ENCODE measurements around the gene DDAH1.
"Not testable (repeated sequence)": the region's sequence is repeated elsewhere in the genome, so short reads cannot be mapped to it uniquely, and the experiment has no call there.

The DDAH1 gene

GRCh38 chr1:85465099-85465785, at the start of gene DDAH1:
Gene DDAH1 (minus strand): TSS chr1:85465159. CDS start chr1:85465045, 114 bp downstream.
- DNase-seq: peak in 8 of 14 donors; percentile 47 to 86 (median 63)

DNA sequence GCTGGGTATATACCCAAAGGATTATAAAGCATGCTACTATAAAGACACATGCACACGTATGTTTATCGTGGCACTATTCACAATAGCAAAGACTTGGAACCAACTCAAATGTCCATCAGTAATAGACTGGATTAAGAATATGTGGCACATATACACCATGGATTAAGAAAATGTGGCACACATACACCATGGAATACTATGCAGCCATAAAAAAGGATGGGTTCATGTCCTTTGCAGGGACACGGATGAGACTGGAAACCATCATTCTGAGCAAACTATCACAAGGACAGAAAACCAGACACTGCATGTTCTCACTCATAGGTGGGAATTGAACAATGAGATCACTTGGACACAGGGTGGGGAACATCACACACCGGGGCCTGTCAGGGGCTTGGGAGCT, 49.0 kb upstream of the DDAH1 start:
- not testable (repeated sequence) for DNase-seq

DNA sequence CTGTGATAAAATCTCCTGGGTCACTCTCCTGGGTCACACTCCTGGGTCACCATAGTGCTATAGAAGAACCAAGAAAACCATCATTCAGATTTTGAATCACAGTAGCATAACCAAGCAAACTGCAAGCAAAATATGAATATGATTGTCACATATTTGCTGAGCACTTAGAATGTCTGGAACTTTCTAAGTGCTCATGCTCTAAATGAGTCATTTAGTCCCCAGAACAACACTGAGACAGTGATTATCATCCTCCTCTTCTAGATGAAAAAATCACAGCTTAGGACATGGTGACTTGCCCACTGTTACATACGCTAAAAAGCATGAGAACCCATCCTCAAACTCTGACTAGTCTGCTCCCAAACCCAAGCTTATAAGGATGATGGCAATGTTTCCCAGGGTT, 39.5 kb upstream of the DDAH1 start:
- no peak for DNase-seq

- peak in 1 of 14 donors; percentile 5 for DNase-seq
Measured at GRCh38 chr1:85502625-85503083, 37.7 kb upstream of the DDAH1 start.

DNA sequence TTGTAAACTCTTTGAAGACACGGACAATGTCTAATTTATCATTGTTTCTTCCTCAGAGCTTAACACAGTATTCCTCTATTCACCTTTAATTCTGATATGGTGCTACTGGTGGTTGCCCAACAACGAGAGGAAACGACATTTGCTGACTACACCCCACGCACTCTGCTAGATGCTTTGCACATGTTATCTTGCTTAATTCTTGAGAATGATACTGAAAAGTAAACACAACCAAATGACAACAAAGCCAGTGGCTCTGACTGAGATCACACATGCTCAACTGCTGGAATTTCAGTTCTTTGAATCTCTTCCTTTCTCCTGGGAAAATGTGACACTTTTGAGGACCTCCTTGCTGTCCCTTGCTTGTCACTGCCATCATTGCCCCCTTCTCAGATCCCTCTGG, 37.2 kb upstream of the DDAH1 start:
- DNase-seq: no peak

DNA sequence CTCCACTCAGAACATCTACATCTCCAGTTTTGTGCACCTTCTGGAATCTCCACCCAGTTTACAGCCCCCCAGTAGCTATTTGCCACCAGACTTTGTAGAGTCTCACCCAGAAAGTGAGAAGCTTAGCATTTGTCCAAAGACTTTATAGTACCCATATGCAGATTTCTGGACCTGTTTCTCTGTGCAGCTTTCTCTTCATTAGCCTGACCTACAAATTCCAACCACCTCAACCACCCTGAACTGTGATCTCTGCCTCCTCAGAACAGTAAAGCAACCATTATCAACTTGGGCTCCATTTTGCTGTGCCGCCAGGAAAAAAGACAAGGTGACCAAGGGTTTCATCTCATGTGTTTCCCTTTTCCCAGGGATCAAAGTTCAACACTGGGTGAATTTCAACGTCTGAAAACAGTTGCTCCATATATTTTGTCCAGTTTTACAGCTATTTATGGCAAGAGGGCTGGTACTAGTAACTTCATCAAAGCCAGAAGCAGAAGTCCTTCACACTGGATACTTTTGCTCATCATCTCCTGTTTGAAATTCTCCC, 36.5 kb upstream of the DDAH1 start:
- no peak for DNase-seq

- no peak for DNase-seq
Measured at GRCh38 chr1:85496941-85497582, 32.1 kb upstream of the DDAH1 start.

GRCh38 chr1:85495556-85495955, 30.6 kb upstream of the DDAH1 start:
- no peak for DNase-seq

DNA sequence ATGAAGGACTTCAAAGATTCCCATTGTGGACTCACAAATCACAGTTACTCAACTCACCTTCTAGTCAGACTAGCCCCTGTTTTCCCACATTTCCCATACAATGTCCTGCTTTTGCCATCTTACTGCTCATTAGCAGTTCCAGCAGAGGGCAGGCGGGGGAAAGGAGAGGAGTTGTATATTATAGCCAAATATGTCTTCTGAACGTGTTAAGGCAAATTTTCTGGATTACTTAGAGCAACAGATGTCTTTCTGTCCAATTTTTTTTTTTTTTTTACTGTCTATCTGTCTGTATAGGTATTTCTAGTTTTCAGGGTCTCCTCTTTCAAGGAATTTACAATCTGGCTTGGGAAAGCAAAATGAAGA, 29.9 kb upstream of the DDAH1 start:
- DNase-seq: no peak

- no peak for DNase-seq
Measured at GRCh38 chr1:85494074-85494903, 29.3 kb upstream of the DDAH1 start.

GRCh38 chr1:85490270-85490985, 25.5 kb upstream of the DDAH1 start:
- no peak for DNase-seq

- no peak for DNase-seq
Measured at GRCh38 chr1:85488126-85488525, 23.2 kb upstream of the DDAH1 start.

DNA sequence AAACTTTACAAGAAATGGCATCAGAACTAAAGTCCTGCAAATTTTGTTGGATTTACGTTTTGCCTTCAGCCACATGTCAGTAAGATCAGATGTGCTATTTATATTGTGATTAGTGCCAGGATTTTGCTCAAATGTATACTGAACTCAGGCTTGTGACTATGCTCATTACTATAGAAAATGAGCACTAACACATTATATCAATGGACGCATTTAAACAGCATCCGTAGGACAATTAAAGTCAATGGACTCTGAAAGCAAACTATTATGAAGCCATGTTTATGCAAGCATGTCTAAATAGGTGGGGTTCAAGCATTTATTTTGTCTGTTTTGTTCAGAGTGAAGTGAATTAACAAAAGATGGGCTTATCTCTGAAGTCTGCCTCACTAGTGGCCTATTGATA, 20.6 kb upstream of the DDAH1 start:
- no peak for DNase-seq

DNA sequence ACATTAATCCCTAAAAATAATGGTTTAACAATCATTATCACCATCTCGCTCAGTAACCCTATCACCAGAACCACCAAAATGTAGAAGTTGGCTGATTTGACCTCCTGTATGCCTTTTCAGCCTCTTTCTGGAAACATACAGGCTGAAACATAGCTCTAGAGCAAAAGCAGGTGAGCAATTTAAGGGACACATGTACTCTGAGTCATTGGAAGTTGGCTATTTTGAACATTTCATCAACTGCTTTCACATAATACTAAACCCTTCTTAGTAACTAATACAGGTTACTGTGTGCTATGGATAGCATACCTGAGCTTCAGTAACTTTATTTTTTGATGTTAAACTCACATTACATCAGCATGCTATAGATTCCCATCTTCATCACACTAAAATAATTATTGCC, 19.8 kb upstream of the DDAH1 start:
- no peak for DNase-seq

GRCh38 chr1:85484264-85484663, 19.3 kb upstream of the DDAH1 start:
- DNase-seq: no peak

- no peak for DNase-seq
Measured at GRCh38 chr1:85481688-85482087, 16.7 kb upstream of the DDAH1 start.

- DNase-seq: no peak
Measured at GRCh38 chr1:85480566-85480965, 15.6 kb upstream of the DDAH1 start.

- DNase-seq: no peak
Measured at GRCh38 chr1:85479491-85479890, 14.5 kb upstream of the DDAH1 start.

- no peak for DNase-seq
Measured at GRCh38 chr1:85478366-85478765, 13.4 kb upstream of the DDAH1 start.

DNA sequence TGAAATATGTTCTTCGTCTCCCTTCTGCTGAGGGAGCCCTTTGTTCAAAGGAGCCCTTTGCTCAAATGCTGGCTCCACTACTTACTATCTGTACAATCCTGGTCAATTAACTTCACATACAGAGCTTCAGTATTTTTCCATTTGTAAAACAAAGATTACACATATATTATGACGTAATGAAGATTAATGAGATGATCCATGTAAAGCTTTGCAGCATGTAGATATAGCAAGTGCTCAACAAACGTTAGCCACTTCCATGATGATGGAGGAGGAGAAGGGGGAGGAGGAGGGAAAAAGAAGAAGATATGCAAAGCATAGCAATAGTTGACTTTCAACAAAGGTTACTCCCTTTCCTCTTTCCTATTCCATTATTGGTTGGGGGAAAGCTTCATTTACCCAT, 10.1 kb upstream of the DDAH1 start:
- DNase-seq: no peak

DNA sequence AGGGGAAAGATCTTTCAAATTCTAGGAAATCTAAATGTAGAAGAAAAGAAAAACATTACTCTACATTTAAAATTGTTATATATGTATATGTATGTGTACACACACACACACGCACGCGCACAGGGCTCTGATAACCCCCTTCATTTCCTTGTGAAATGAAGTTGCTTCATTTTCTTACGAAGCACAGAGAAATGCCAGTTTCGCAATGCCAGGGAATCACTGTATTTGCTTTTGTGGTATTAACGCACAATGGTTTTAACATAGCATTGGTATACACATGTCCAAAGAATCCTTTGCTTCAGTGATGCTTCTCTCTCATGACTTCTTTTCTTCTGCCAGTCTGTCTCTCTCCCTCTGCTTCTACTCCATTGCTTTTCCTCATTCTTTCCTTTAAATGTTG, 8.4 kb upstream of the DDAH1 start:
- no peak for DNase-seq

DNA sequence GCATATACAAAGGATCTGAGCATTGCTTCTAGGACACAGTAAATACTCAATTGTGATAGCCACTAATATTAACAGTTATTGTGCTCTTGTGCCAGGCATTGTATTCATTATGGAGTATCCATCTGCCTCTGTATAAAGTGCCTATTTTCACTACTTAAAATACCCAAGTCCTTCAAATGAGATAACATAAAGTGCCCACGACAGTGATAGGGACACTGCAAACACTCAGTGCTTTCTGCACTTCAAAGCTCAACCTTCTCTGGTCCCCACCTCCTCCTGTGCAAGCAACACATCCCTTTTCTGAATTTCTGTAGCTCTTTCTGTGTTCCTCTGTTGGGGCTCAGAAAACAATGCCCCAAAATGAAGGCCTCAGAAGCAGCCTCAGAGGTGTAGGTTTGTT, 6.6 kb upstream of the DDAH1 start:
- no peak for DNase-seq

DNA sequence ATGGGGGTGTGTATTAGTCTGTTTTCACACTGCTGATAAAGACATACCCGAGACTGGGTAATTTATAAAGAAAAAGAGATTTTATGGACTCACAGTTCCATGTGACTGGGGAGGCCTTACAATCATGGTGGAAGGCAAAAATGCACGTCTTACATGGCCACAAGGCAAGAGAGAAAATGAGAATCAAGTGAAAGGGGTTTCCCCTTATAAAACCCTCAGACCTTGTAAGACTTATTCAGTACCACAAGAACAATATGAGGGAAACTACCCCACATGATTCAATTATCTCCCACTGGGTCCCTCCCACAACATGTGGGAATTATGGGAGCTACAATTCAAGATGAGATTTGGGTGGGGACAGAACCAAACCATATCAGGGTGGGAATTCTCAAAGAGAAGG, 5.2 kb upstream of the DDAH1 start:
- DNase-seq: not testable (repeated sequence)

Measured in C1 segment of cervical spinal cord (tissue), 14 donors.